T follicular helper cell (primary cell): Measurements from ENCODE around the gene ANKRD6.

Experiments
- DNase-seq: peaks from one replicate; pipeline ENCODE4 v3.0.0-alpha.2; 2020; ENCODE audit warnings: low read depth

ANKRD6 gene

GRCh38 chr6:89564752-89565427 lies 131.9 kb downstream of the ANKRD6 start:
- DNase-seq = no peak

- no peak for DNase-seq
Measured at GRCh38 chr6:89566008-89566800, 133.3 kb downstream of the ANKRD6 start.

- DNase-seq = no peak
Measured at GRCh38 chr6:89566930-89567629, 134.1 kb downstream of the ANKRD6 start.

GRCh38 chr6:89567630-89568390 lies 134.9 kb downstream of the ANKRD6 start:
- no peak for DNase-seq

- DNase-seq = no peak
Measured at GRCh38 chr6:89574910-89575561, 142.1 kb downstream of the ANKRD6 start.

DNA sequence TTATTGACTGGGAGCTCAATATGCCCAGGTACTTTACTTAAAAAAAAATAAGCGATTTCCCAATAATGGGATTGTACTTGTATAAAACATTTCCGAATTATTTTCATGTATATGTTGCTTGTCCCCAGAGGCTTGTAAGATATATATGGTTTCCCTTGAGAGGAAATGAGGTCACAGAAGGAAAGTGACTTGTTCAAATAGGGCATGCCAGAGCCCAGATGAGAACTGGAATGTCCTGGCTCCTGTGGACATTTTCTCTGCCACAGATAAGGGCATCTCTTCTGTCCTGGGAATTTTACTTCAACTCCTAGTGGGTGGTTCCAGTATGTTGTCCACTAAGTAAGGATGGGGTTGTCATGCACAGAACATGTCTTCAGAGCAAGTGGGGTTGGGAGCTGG lies 142.6 kb downstream of the ANKRD6 start:
- no peak for DNase-seq

- no peak for DNase-seq
Measured at GRCh38 chr6:89580997-89581666, 148.2 kb downstream of the ANKRD6 start.

GRCh38 chr6:89581689-89582088 lies 148.7 kb downstream of the ANKRD6 start:
- DNase-seq = no peak

GRCh38 chr6:89582669-89583325 lies 149.8 kb downstream of the ANKRD6 start:
- no peak for DNase-seq

GRCh38 chr6:89583559-89583958 lies 150.6 kb downstream of the ANKRD6 start:
- no peak for DNase-seq

DNA sequence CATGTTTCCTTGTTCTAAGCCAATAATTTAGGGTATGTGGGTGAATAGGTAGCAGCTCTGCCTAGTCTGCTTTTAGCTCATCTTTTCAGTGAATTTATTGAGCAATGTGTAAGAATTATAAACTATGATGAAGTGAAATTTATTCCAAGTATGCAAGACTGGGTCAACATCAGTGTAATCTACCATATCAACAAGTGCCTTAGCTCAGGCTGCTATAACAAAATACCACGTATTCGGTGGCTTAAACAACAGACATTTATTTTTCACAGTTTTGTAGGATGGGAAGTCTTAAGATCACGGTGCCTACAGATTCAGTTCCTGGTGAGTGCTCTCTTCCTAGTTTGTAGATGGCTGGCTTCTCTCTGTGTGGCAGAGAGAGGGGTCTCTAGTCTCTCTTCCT lies 151.6 kb downstream of the ANKRD6 start:
- DNase-seq = no peak

DNA sequence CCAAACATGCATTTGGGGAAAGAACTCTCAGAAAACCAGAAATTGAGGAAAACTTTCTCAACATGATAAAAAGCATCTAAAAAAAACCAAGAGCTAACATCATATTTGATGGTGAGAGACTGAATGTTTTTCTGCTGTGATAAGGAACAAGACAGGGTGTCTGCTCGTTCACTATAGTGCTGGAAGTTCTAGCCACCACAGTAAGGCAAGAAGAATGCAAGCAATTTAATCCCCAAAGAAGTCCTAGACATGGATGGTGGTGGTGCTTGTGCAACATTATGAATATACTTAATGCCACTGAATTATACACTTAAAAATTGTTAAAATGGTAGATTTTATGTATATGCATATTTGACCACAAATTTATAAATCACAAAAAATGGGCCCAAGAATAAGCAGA lies 152.2 kb downstream of the ANKRD6 start:
- DNase-seq = no peak

DNA sequence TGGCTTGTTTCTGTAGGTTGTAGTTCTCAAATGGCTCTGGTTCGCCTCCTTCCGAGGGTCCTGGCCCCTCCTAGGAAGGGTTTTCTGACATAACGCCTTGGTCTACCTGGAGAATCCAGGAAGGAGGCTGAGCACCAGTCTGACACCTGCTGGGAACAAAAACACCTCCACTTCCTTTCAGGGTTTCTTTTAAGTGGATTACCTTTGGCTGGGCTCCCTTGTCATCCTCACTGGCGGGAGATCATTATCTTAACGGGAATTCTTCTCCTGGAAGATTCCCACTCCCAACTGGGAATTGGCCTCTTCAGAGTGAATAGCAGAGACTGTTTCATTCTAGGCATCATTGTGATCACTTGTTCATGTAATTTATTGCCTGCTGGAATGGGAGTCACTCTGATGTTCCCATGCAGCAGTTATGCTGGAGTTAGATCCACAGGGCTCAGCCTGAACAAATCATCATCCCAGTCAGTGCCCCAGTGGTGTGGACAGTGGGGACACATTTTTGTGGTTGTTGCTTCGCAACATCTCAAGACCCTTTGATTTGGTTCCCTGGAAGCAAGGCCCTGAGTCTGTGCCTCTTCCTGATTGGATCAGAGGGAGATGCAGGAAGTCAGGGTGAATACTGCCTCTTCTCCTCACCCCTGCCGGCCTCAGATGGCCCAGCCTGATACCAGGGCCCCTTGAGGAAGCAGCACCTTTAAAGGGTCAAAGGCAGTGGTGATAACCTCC lies 156.5 kb downstream of the ANKRD6 start:
- DNase-seq = no peak

DNA sequence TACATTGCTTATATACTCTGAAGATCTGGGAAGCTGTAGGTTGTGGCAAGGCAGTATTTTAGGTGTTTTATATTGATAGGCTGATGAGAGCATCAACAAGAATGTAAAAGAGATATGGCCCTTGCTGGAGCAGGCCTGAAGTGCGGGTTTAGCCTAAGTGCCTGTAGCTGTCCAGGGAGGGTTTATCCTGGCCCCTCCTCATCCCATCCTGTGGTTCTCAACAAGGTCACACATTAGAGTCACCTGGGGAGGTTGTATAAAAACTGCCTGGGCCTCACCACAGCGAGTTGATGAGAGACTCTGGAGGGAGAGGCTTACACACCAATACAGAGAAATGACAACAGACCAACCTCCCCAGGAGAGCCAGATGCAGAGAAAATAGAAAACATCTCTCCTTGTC lies 157.2 kb downstream of the ANKRD6 start:
- DNase-seq = no peak

GRCh38 chr6:89591745-89592144 lies 158.8 kb downstream of the ANKRD6 start:
- DNase-seq = no peak

DNA sequence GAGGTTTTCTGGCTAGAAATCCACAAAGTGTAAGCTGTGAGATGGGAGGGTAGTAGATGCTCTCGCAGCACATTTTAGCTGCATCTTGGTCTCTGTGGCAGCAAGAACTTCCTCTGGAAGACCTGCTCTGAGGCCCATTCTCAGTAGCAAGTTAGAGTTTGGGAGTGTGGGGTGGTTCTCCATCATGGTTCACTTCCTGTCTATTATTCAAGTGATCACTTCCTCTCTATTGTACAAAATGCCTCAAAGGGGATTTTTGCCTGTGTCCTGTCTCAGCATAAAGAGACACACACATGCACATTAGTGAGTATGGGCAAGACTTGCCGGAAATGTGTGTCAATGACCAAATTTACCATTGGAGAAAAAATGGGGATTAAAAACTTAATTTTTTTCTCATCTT lies 163.1 kb downstream of the ANKRD6 start:
- DNase-seq = no peak

GRCh38 chr6:89596484-89596883 lies 163.5 kb downstream of the ANKRD6 start:
- DNase-seq = no peak

GRCh38 chr6:89597372-89597771 lies 164.4 kb downstream of the ANKRD6 start:
- no peak for DNase-seq

GRCh38 chr6:89597988-89598387 lies 165.0 kb downstream of the ANKRD6 start:
- DNase-seq = no peak

GRCh38 chr6:89599727-89600126 lies 166.8 kb downstream of the ANKRD6 start:
- DNase-seq = no peak
